Activated CD4-positive, alpha-beta memory T cell treated with anti-CD3 and anti-CD28 coated beads, Interleukin-2, amount 10 ng/mL, durations not matched to agents 7 days and 5 days (primary cell): ENCODE data around the gene ELFN1. TPM values are rescaled to one million over a fixed set of nuclear protein-coding genes. Genes with fewer than 3 reads are reported as not detected.

Source experiments
- CTCF ChIA-PET: fragments of 350-600 bp; sonication (Branson Sonifier 250); formaldehyde crosslinking; loops from one replicate; lab custom pipeline; 2021; ENCODE audit warnings: antibody characterized with exemption, inconsistent platforms; lab: Charles Lee
- POLR2A ChIA-PET: fragments of 350-600 bp; sonication (Branson Sonifier 250); formaldehyde crosslinking; loops from one replicate; lab custom pipeline; 2021; ENCODE audit warnings: antibody characterized with exemption; lab: Charles Lee
- DNase-seq: peaks from one replicate; pipeline ENCODE4 v3.0.0-alpha.2; 2020
- H3K27ac Mint-ChIP-seq: one replicate; pipeline ENCODE4 v1.8.0; 2021; ENCODE audit warnings: mild to moderate bottlenecking, mixed read lengths
- H3K27me3 Mint-ChIP-seq: one replicate; pipeline ENCODE4 v1.8.0; 2021; ENCODE audit warnings: mixed read lengths
- H3K36me3 Mint-ChIP-seq: one replicate; pipeline ENCODE4 v1.8.0; 2021; ENCODE audit warnings: low read depth, mixed read lengths
- H3K4me1 Mint-ChIP-seq: one replicate; pipeline ENCODE4 v1.8.0; 2021; ENCODE audit warnings: mixed read lengths
- H3K4me3 Mint-ChIP-seq: one replicate; pipeline ENCODE4 v1.8.0; 2021; ENCODE audit warnings: mild to moderate bottlenecking, mixed read lengths
- H3K9me3 Mint-ChIP-seq: one replicate; pipeline ENCODE4 v1.8.0; 2021; ENCODE audit warnings: mixed read lengths
- total RNA-seq, 2 experiments: library from RNA; stranded (reverse); gene quantifications; one replicate each; pipeline ENCODE4 v1.2.3, GENCODE V29; 2021

The ELFN1 gene
- total RNA-seq, 2 experiments from 2014 or later: 0.08 TPM; not detected in 1

DNA sequence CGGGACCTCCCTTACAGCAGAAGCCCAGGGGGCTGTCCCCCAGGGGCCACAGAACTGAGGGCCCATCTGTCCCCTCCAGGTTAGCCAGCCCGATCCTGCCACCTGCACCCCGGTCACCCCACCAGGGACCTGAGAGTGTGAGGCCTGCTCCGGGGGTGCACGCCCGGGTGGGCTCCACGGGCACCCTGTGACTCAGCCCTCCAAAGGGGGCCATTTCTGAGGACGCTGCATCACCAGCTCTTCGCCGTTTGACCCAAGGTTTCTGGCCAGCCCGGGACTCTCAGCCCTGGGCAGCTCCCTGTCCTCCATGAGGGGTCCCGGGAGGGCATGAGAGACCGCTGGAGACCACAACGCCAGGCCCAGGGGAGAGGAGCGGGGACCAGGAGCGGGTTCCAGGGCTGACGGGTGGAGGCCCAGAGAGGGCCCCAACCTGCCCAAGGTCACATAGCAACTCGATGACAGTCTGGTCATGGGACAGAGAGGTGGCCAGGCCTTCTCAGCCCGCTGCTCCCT lies 79.3 kb downstream of the ELFN1 start:
- H3K36me3 Mint-ChIP-seq: no peaks in the 10 kb centered on the region
- ChIA-PET CTCF (no interaction called here), POLR2A (no interaction called here)
- H3K27ac Mint-ChIP-seq: no peak overlapping the region
- no peak overlapping the region for H3K4me3 Mint-ChIP-seq
- H3K27me3 Mint-ChIP-seq: peaks cover 2% of the 10 kb centered on the region
- no peaks in the 10 kb centered on the region for H3K9me3 Mint-ChIP-seq
- peaks cover 4% of the 10 kb centered on the region for H3K4me1 Mint-ChIP-seq
- DNase-seq: no peak

DNA sequence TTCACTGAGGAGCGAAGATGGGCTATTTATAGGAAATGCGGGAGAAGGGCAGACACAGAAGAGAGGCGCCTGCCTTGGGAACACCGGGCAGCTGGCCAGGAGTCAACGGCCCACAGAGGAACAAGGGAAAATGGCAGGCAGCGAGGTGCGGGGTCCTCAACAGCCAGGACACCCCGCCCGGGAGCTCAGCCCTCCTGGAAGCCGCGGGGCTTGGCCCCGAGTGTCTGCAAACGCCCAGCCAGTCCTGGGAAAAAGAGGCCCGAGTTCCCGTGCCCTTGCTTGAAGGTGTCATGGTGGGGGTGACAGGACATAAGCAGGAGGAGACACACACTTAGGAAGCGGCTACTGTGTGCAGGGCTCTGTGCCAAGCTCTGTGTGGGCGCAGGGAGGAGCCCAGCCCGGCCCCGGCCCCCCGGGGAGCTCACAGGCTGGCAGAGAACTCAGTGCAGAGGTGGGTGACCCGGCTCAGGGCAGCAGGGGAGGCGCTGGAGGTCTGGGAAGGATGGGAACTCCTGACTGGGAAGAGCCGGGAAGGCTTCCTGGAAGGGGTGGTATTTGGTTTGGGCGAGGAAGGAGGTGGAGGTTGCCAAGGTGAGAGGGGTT lies 79.9 kb downstream of the ELFN1 start:
- ChIA-PET POLR2A (no interaction called here), CTCF (no interaction called here)
- H3K4me1 Mint-ChIP-seq: peaks cover 4% of the 10 kb centered on the region
- DNase-seq: no peak
- H3K27me3 Mint-ChIP-seq: peaks cover 2% of the 10 kb centered on the region
- H3K4me3 Mint-ChIP-seq: no peak overlapping the region
- H3K36me3 Mint-ChIP-seq: no peaks in the 10 kb centered on the region
- no peak overlapping the region for H3K27ac Mint-ChIP-seq
- H3K9me3 Mint-ChIP-seq: no peaks in the 10 kb centered on the region

DNA sequence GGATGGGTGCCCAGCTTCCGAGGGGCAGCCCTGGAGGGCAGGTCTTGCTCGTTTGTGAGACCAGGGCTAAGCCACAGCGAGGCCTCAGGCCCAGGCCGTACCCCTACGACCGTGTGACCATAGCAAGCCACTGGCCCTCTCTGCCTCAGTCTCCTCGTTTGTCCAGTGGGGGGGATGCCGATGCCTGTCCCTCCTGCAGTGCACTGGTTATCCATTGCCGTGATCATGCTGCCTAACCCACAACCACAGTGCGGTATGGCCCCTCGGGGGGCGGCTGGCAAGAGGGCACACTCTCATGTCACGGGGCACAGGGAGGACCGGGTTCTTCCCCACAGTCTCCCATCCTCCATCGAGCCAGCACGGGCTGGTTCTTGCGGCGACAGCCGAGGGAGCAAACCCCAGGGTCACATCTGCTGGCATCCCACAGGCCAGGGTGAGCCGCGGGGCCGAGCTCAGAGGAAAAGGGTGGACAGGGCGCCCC lies 80.5 kb downstream of the ELFN1 start:
- no peak for DNase-seq
- ChIA-PET CTCF (no interaction called here), POLR2A (no interaction called here)

DNA sequence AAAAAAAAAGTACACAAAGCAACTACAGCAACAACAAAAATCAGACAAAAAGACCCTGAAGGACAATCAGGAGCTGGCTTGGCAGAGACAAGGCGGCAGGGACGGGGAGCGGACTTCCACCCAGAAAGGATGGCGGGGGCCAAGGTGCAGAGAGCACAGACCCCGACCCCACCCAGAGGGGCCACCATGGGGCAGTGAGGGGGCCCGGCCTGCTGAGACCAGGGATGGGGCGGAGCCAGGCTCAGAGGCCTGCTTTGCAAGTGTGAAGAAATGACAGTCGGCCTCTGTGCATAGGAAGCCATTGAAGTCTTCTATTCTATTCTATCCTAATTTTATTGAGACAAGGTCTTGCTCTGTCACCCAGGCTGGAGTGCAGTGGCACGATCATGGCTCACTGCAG lies 82.0 kb downstream of the ELFN1 start:
- H3K27me3 Mint-ChIP-seq: peaks cover 9% of the 10 kb centered on the region

More for the DNA sequence above, 80.5 kb downstream of the ELFN1 start:
- Mint-ChIP-seq H3K4me1 (peaks cover 4% of the 10 kb centered on the region), H3K4me3 (no peak overlapping the region), H3K36me3 (no peaks in the 10 kb centered on the region), H3K9me3 (no peaks in the 10 kb centered on the region), H3K27me3 (peaks cover 6% of the 10 kb centered on the region), H3K27ac (no peak overlapping the region)

DNA sequence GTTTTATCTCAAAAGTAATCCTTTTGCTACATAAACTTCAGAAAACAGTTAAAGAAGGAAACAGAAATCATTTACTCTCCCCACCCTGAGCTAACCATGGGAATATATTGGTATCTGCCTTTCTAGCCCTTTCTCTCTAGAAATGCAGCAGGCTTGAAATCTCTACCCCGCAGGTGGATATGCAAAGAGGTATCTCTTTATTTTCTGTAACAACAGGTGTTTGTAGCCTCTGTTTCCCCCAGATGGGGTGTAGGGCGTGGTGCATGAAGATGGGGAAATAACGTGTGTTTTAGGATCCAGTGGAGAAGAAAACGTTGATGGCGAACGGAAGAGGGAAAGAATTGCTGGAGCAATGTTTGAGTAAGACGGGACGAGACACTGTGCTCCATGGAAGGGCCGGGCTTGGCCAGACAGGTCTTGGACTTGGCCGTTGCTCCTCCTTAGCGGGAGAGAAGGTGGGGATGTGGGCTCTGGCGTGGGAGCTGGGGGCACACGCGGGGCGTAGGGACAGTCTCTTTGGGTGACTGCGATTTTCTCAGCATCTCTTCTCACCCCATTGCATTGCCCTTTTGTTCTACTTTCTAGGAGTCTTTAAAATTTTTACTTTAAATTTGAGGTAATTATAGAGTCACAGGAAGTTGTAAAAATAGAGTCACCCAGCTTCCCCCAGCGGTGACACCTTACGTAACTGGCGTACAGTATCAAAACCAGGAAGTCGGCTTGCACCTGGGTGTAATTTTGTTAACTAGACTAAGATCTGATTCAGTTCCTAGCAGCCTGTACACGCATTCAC lies 82.9 kb downstream of the ELFN1 start:
- ChIA-PET POLR2A (interaction anchor here (1.2 kb wide), 1 partner anchor 11 kb away, joined by 3 read pairs; no protein-coding TSS in a partner anchor), CTCF (no interaction called here)
- H3K4me1 Mint-ChIP-seq: peaks cover 2% of the 10 kb centered on the region
- H3K4me3 Mint-ChIP-seq: no peak overlapping the region
- H3K27me3 Mint-ChIP-seq: peaks cover 8% of the 10 kb centered on the region
- no peak for DNase-seq
- H3K9me3 Mint-ChIP-seq: no peaks in the 10 kb centered on the region
- no peak overlapping the region for H3K27ac Mint-ChIP-seq
- H3K36me3 Mint-ChIP-seq: no peaks in the 10 kb centered on the region

More for the DNA sequence above, 82.0 kb downstream of the ELFN1 start:
- CTCF ChIA-PET: no interaction called here
- no peaks in the 10 kb centered on the region for H3K36me3 Mint-ChIP-seq
- DNase-seq: no peak
- no peak overlapping the region for H3K27ac Mint-ChIP-seq
- POLR2A ChIA-PET: interaction anchor here (1.2 kb wide), 1 partner anchor 10 kb away, joined by 3 read pairs; no protein-coding TSS in a partner anchor
- no peaks in the 10 kb centered on the region for H3K9me3 Mint-ChIP-seq
- no peak overlapping the region for H3K4me3 Mint-ChIP-seq
- H3K4me1 Mint-ChIP-seq: peaks cover 4% of the 10 kb centered on the region

DNA sequence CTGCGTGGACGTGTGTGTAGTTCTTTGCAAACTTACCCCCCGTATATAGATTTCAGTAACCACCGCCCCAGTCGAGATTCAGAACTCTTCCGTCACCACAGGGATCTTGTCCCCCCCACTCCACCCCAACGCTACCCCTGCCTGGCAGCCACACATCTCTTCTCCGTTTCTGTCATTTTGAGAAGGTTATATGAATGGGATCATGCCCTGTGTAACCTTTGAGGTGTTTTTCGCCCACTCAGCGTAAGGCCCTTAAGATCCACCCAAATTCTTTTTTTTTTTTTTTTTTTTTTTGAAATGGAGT lies 83.4 kb downstream of the ELFN1 start:
- H3K4me3 Mint-ChIP-seq: no peak overlapping the region
- H3K4me1 Mint-ChIP-seq: peaks cover 2% of the 10 kb centered on the region
- peaks cover 7% of the 10 kb centered on the region for H3K27me3 Mint-ChIP-seq
- DNase-seq: no peak
- ChIA-PET CTCF (no interaction called here), POLR2A (interaction anchor here (1.2 kb wide), 1 partner anchor 11 kb away, joined by 3 read pairs; no protein-coding TSS in a partner anchor)
- H3K27ac Mint-ChIP-seq: no peak overlapping the region
- no peaks in the 10 kb centered on the region for H3K36me3 Mint-ChIP-seq
- H3K9me3 Mint-ChIP-seq: no peaks in the 10 kb centered on the region

DNA sequence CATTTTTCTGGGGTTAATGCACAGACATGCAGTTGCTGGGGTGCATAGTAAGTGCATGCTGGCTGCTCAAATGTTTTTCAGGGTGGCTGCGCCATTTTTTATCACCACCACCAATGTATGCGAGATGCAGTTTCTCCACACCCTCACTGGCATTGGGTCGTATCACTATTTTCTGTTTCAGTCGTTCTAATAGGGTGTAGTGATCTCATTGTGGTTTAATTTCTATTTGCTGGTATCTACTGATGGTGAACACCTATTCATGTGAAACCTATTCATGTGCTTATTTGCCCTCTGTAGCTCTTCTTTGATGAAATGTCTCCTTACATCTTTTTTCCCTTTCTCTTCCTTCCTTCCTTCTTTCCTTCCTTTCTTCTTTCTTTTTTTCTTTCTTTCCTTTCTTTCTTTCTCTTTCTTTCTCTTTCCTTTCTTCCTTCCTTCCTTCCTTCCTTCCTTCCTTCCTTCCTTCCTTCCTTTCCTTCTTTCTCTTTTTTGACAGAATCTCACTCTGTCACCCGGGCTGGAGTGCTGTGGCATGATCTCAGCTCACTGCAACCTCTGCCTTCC lies 84.3 kb downstream of the ELFN1 start:
- H3K27ac Mint-ChIP-seq: no peak overlapping the region
- peaks cover 7% of the 10 kb centered on the region for H3K27me3 Mint-ChIP-seq
- H3K9me3 Mint-ChIP-seq: no peaks in the 10 kb centered on the region
- POLR2A ChIA-PET: no interaction called here
- no peaks in the 10 kb centered on the region for H3K36me3 Mint-ChIP-seq
- CTCF ChIA-PET: no interaction called here
- no peak for DNase-seq
- peaks cover 2% of the 10 kb centered on the region for H3K4me1 Mint-ChIP-seq
- no peak overlapping the region for H3K4me3 Mint-ChIP-seq

DNA sequence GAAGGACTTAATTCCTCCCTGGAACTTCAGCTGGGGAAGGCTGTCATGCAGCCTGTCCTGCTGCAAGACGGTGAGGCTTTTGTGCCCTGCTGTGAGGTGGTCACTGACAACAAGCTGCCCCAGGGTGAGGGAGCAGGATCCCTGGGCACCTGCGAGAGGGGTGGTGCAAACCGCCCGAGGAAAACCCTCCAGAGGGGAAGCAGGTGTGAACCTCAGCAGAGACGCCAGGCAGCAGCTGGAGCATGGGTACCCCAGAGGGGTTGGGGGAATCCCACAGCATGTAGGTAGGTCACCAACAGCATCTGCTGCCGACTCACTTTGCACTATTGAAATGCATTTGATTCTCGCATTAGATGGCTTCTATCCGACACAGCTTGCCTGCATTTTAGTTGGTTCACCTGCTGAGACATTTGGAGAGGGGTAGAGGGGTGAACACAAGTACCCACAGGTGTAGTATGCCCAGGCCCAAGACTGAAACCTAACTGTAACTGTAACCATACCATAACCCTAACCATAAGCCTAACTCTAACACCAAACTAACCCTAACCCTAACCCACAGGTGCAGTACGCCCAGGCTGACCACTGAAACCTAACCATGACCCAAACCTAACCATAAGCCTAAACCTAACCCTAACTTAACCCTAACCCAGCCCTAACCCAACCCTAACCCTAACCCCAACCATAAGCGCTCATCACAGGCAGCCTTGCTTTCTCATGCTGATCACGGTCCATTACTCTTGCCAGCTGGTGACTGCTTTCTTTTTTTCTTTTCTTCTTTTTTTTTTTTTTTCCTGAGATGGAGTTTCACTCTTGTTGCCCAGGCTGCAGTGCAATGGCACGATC lies 85.9 kb downstream of the ELFN1 start:
- ChIA-PET CTCF (no interaction called here), POLR2A (no interaction called here)
- peaks cover 7% of the 10 kb centered on the region for H3K27me3 Mint-ChIP-seq
- H3K27ac Mint-ChIP-seq: no peak overlapping the region
- H3K4me3 Mint-ChIP-seq: no peak overlapping the region
- peaks cover 2% of the 10 kb centered on the region for H3K4me1 Mint-ChIP-seq
- no peaks in the 10 kb centered on the region for H3K9me3 Mint-ChIP-seq
- no peak for DNase-seq
- H3K36me3 Mint-ChIP-seq: no peaks in the 10 kb centered on the region

DNA sequence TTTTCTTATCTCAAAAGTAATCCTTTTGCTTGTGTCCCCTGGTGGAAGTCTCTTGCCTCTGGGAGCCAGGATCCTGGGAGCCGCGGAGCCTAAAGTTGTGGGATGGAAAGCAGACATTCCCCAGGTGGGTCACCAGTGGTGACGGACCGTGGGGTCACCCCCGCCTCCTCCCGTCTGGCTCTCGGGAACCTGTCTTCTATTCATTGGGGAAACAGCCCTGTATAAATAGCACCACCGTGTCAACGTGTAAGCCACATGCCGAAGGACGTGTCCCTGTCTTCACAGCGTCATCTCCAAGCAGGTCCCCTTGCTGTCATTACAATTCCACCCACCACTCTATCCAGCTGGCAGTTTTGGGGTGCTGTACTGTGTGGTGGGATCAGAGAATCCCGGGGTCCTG lies 87.5 kb downstream of the ELFN1 start:
- Mint-ChIP-seq H3K27me3 (peaks cover 7% of the 10 kb centered on the region), H3K4me1 (peaks cover 2% of the 10 kb centered on the region), H3K36me3 (no peaks in the 10 kb centered on the region), H3K4me3 (no peak overlapping the region), H3K9me3 (peaks cover 10% of the 10 kb centered on the region), H3K27ac (no peak overlapping the region)
- CTCF ChIA-PET: no interaction called here
- no peak for DNase-seq
- POLR2A ChIA-PET: no interaction called here

DNA sequence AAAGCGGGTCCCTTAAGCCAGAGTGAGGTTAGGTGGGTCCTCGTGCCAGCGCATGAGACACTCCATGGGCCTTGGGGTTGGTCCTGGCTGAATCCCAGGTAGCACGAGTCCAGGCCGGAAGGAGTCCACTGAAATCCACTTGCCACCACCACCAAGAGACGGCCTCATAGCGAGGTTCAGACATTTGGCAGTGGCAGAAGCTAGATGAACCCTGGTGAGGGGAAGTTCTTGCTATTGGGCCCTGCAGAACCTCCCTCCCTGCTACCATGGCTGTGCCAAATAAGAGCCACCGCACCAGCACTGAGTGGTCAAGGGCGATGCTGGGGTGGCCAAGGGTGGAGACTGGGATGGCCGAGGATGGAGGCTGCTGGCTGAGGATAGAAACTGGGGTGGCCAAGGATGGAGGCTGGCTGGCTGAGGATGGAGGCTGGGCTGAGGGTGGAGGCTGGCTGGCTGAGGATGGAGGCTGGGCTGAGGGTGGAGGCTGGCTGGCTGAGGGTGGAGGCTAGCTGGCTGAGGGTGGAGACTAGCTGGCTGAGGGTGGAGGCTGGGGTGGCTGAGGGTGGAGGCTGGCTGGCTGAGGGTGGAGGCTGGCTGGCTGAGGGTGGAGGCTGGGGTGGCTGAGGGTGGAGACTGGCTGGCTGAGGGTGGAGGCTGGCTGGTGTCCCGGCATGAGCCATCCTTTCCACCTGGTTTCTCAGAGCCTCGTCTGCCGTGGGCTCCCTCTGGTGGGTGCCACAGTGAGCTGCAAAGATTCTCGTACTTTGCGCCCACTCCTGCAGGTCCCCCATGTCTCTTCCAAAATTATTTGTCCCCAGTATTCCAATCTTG lies 88.2 kb downstream of the ELFN1 start:
- peaks cover 14% of the 10 kb centered on the region for H3K9me3 Mint-ChIP-seq
- H3K4me1 Mint-ChIP-seq: peaks cover 2% of the 10 kb centered on the region
- CTCF ChIA-PET: interaction anchor here (0.7 kb wide), 1 partner anchor 312 kb away, joined by 5 read pairs; no protein-coding TSS in a partner anchor
- POLR2A ChIA-PET: no interaction called here
- H3K27me3 Mint-ChIP-seq: peaks cover 7% of the 10 kb centered on the region
- no peak overlapping the region for H3K4me3 Mint-ChIP-seq
- no peaks in the 10 kb centered on the region for H3K36me3 Mint-ChIP-seq
- DNase-seq: no peak
- H3K27ac Mint-ChIP-seq: no peak overlapping the region

DNA sequence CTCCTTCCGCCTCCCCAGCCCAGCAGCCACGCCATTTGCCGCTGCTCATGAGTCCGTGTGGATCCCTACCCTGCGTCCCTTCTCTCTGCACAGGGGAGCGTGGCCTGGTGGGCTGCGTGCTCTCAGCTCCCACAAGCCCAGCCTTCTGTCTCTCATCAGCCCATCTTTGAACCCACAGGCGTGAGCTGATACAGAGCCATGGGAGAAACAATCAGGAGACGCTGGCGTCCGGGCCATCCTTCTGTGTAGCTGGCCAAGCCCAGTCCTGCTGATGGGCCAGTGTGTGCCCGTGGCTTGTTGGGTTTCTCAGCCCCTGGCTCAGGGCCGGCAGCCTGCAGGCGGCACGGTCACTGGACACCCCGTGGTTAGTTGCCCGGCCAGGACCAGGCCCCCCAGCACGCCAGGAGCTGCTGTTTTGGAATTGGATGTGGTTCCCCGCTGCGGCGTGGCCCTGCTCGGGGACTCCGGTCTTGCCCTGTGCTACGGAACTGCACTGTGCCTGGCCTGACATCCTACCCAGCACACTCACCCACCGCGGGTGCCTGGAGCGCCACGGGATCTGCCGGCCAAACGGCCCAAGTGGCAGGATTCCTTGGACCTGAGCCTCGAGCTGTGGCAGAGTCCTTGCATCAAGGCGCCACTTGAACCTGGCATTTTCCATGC lies 88.9 kb downstream of the ELFN1 start:
- peaks cover 14% of the 10 kb centered on the region for H3K9me3 Mint-ChIP-seq
- no peaks in the 10 kb centered on the region for H3K4me1 Mint-ChIP-seq
- DNase-seq: no peak
- H3K27ac Mint-ChIP-seq: no peak overlapping the region
- H3K36me3 Mint-ChIP-seq: no peaks in the 10 kb centered on the region
- CTCF ChIA-PET: no interaction called here
- no peak overlapping the region for H3K4me3 Mint-ChIP-seq
- POLR2A ChIA-PET: no interaction called here
- peaks cover 7% of the 10 kb centered on the region for H3K27me3 Mint-ChIP-seq

DNA sequence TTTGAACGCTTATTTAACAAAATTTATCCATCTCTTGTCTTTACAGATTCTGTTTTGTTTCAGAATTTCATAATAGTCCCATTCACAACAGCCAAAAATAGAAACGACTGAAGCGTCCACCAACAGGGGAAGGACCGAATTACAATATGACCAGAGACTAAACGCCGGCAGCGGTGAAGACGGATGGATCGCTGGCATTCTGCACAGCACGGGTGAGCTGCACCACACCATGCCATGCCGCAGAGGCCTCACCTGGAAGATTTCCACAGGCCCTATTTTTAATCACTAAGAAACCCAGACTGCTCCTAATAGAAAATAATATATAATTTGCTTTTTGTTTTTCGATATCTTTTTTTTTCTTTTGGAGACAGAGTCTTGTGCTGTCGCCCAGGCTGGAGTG lies 91.0 kb downstream of the ELFN1 start:
- no peak for DNase-seq
- peaks cover 17% of the 10 kb centered on the region for H3K9me3 Mint-ChIP-seq
- CTCF ChIA-PET: no interaction called here

More for the DNA sequence above, 91.0 kb downstream of the ELFN1 start:
- H3K27me3 Mint-ChIP-seq: peaks cover 2% of the 10 kb centered on the region
- no peaks in the 10 kb centered on the region for H3K4me1 Mint-ChIP-seq
- no peaks in the 10 kb centered on the region for H3K36me3 Mint-ChIP-seq
- no peak overlapping the region for H3K27ac Mint-ChIP-seq
- POLR2A ChIA-PET: no interaction called here
- H3K4me3 Mint-ChIP-seq: no peak overlapping the region
